ENCODE results near the gene TMEM175. TPM values are rescaled to one million over a fixed set of nuclear protein-coding genes. Genes with fewer than 3 reads are reported as not detected.

Gene TMEM175
- total RNA-seq, 1 experiment from 2014 or later, result 25.7 TPM

DNA sequence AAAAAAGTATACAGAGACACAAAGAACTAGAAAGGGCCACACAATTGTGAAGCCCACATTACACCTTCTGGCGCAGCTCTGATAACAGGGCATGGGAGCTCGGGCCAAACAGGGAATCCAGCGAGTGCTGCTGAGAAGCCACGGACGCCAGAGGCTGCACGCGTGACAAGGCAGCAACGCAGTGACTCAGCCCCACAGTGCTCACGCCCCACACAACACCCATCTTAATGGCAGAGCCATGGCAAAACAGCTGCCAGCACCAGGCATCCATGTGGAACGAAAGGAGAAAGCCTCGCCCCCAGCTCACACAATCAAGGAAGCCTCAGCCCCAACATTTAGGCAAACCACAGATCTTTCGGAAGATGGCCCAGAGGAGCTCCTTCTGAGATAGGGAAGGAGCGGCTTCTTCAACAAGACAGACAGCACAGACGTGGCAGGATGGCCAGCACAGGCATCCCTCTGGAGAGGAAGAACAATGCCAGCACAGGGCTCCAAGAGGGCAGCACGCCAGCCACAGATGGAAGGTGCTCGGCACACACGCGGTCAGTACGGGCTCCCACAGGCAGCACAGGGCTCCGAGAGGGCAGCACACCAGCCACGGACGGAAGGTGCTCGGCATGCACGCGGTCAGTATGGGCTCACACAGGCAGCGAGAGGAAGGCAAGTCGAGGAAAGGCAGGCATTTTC lies 33.2 kb upstream of the TMEM175 start:
- no peak for DNase-seq (ENCODE audit: low read depth)

DNA sequence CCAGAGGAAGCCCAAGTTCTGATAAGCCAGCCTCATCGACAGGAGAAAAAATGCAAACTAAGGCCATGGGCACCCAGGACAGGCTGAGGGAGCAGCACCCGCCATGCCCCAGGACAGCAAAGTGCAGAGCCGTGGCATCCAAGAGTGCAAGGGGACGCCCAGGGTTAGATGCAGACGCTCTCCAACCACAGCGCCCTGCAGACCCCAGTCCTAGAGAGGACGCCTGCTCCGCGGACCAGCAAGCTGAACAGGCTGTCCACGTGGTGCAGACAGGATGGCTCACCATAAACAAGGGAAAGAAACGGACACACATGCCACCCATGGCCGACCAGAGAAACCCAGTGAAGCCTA lies 32.7 kb upstream of the TMEM175 start:
- DNase-seq (ENCODE audit: low read depth), result no peak

DNA sequence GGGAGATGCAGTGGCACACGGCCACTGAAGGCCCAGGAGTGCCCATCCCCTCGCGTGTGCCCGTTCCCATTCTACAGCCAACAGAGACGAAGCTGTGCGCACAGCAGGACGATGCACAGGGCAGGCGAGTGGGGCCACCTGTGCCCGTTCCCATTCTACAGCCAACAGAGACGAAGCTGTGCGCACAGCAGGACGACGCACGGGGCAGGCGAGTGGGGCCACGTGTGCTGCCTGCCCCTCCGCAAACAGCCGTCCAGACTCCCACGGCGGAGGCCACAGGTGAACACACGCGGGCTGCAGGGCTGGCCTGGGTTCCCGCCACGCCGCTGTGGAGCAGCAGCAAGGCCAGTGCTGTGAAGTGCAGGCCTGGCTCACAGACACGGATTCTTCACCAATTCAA lies 32.2 kb upstream of the TMEM175 start:
- no peak for DNase-seq (ENCODE audit: low read depth)

DNA sequence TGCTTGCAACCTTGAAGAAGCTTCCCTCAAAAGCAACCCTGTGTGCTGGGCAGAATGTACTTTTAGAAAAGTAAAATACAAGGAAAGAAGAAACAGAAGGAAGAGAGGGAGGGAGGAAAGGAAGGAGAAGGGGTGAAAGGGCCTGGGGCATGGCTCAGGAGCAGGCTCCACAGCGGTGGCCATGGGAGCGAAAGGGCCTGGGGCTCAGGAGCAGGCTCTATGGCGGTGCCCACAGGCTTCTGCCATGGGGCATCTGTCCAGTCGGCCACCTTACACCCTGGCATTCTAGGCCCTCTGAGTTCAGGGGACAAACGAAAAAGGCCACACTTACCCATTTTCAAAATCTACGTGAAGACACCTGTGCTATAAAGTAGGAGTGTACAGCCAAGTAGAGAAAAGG lies 31.5 kb upstream of the TMEM175 start:
- no peak for DNase-seq (ENCODE audit: low read depth)

DNA sequence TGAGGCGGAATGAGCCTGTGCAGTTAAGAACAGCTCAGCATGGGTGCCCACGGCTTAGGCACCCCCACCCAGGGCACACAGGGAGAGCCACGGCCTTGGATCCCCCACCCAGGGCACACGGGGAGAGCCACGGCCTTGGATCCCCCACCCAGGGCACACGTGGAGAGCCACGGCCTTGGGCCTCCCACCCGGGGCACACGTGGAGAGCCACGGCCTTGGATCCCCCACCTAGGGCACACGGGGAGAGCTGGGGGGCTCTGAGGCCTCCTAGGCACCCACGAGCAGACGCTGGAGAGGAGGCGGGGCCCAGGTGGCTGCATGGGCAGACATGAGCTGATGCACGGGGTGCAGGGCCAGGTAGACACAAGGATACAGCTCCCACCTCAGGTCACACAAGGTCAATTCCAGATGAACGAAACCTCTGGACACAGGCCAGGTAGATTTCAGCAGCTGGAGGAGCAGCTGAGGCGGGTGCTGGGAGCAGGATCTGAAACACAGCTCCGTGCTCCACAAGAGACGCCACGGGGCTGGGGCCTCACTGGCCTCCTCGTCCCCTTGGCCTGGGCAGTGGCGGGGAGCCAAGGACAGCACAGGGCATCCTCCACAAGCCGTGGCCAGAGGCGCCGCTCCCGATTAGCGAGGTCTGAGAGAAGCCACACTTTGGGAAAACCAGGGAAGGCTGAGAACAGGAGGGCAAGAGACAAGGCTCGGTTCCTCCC lies 30.9 kb upstream of the TMEM175 start:
- no peak for DNase-seq (ENCODE audit: low read depth)

DNA sequence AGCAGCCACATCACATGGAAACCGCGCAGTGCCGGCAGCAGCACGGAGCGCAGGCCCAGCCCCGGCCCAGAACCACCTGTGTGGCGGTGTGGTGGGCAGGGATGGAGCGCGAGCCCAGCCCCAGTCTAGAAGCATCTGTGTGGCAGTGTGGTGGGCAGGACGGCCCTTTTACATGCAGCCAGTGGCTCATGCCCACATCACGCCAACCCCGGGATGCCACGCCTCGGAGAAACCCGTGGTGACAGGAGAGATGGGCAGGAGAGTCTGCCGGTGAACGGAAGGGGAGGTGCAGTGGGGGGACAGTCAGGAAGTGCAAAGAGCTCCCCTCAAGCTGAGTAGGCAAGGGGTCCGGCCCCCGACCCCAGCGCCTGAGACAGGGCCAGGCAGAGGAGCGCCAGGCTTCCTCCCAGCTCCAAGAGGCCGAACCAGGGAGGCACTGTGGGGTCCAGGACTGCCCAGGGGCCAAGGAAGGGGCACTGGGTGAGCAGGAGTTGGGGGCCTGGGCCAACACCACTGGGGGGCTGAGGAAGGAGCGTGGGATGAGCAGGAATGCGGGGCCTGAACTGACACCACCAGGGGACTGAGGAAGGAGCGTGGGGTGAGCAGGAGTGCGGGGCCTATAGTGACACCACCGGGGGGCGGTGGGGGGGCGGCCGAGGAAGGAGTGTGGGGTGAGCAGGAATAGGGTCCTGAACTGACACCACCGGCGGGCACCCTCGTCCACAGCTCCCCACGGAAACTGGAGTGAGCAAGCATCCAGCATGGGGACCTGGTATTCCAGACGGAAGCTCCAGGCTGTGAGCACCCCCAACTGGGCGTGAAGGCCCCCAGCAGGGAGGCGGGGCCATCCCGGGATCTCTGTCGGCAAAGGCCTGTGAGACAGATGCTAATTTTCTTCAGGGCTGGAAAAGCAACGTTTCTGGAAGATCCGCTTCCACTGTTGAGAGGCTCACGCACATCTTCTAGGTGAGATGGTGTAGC lies 28.9 kb upstream of the TMEM175 start:
- DNase-seq (ENCODE audit: low read depth), result no peak

DNA sequence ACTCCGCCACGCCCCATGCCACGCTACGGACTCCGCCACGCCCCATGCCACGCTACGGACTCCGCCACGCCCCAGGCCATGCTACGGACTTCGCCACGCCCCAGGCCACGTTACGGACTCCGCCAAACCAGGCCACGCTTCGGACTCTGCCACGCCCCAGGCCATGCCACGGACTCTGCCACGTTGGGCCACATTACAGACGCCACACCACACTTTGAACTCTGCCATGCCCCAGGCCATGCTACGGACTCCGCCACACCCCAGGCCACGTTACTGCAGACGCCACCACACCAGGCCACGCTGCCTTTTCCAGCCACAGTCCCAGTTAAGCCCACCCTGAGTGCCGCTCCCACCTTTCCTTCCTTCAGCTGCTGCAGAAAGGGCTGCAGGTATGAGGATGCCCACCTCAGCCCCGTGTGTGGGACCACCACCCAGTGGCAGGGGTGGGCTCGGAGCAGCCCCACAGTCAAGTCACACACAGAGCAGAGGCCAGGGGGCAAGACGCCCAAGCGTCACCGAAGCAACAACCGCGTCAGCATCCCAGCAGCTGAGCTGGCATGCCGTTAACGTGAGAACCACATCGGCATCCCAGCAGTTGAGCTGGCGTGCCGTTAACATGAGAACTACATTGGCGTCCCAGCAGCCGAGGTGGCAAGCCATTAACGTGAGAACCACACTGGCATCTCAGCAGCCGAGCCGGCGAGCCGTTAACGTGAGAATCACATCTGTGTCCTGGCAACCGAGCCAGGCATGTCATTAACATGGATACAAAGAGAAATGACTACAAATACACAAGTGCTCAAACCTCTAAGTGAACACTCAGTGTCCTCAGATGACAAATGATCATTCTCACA lies 26.5 kb upstream of the TMEM175 start:
- DNase-seq (ENCODE audit: low read depth), result no peak

DNA sequence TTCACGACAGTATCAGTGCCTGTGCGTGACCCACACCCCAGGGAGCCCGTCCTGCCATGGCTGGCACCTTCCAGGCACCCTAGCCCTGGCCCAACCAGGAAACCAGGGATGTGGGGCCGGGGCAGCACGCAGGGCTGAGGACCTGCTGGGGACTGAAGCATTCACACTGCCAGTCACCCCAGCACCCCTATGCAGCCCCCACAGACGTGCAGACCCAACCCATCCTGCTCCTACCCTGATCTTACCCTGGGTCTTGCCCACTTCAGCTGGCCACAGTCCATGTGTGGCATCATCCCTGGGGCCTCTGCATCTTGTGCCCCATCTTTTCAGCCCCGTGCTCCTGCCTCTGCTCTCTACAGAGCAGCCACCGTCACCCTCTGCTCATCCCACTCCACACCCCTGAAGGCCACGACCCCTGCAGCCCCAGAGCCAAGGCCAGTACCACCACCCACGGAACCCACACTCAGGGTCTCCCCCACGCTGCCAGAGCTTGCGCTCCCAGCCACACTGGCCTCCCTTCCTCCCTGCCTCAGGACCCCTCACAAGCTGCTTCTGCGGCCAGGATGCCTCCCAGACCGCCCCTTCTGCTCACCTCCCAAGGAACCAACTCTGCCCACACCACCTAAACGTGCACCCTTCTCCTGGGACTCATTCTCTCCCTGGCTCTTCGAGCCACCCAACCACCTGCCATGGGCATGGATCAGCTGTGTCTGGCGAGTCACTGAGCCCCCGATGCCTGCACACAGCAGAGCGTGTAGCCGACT lies 25.7 kb upstream of the TMEM175 start:
- DNase-seq (ENCODE audit: low read depth), result no peak

DNA sequence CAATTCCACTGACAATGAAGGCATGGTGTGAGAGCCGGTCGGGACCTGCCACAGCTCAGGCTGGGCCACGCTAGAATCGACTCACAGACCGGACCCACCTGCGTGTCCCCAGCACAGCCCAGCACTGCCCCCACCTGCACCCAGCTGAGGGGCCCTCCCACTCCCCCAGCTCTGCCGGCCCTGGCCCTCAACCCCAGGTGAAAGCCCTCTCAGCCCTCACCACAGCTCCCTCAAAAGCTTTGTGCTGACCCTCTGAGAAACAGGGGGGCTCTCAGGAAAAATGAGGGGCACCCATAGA lies 25.2 kb upstream of the TMEM175 start:
- DNase-seq (ENCODE audit: low read depth), result no peak

DNA sequence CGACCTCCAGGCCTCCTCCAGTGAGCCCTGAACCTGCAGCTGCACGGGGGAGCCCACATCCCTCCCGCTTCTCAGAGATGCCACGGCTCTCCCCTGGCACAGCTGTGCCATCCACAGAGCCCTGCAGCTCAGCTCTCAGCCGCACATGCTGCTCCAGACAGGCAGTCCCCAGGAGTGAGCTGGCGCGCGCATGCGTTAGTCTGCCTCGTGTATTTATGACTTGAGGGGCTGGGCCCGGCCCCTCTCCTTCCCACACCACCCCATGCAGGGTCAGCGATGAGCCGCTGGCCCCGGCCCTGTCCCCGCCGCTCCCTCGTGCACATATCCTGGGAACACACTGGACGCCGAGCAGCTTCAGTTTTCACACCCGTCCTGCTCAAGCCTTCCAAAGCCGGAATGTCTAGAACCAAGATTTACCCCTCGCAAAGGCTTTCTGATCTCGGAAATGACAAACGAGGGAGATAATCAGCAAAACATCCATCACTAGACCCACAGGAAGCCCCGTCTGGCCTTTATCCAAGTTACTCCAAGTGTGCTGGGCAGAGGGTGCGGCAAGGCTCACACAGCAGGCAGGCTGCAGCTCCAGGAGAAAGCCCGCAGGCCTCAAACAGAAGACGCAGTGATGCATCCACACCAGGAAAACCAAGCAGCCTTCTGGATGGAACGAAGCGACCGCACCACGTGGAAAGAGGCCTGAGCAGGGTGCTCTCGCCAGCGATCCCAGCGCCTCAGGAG lies 24.4 kb upstream of the TMEM175 start:
- DNase-seq (ENCODE audit: low read depth), result no peak

DNA sequence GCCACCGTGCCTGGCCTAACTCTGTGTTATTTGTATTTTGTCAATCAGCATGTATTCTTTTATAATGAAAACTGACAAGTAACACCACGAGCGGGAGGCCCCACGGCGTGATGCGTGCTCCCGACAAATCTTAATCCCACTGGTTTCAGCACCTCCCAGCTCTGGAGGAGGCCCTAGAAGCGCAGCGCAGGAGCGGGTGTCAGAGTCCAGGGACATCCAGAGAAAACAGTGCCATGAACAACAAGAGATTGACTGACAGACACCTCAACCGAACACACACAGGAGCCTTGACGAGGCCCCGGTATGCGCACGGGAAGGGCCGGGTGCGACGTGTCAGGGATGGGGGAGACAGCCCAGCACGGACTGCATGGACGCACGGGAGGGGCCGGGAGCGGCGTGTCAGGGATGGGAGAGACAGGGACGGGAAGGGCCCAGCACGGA lies 23.1 kb upstream of the TMEM175 start:
- no peak for DNase-seq (ENCODE audit: low read depth)

DNA sequence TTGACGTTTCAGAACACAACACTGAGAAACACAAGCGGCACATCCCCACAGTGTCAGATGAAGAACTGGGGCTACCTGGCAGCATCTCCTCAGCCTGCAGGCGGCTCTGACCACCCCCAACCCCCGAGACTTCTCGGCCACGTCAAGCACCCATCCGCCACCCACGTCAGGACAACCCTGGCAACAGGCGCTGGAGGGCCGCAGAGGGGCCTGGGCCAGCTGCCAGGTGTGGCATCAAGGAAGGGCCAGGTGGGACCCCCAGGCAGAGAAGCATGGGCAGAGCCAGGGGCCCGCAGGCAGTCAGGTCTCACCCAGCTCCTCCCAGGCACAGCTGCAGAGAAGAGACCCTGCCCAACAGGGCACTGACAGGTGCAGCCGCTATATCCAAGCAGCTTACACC lies 22.4 kb upstream of the TMEM175 start:
- DNase-seq (ENCODE audit: low read depth), result no peak

DNA sequence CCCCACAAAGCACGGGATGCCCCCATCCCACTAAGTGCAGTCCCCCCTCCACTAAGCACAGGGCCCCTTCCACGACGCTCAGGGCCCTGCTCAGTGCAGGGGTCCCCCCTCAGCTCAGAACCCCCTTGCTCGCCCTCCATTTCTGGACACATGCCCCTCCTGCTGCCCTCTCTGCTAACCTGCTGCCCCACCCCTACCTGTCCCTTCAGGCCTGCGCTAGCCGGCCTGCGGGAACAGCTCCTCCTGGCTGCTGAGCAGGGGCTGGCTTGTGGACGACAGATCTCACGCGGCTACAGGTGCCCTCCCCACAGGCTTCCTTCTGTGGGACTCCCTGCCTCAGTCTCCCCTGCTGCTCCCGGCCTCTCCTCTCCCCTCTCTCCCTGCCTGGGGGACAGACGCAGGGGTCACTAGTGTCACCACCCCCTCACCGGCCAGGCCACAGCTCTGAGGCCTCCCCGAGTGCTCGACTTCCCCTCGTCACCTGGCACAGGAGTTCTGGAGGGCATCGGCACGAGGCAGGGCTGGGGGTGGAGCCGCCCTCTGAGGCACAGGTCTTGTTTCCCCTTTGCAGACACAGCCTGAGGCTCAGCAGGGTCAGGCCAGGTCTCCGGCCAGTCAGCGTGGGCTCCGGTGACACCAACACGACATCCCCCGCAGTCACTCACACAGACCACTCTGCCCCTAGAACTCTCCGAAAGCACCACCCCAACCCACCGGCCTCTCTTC lies 21.7 kb upstream of the TMEM175 start:
- no peak for DNase-seq (ENCODE audit: low read depth)

DNA sequence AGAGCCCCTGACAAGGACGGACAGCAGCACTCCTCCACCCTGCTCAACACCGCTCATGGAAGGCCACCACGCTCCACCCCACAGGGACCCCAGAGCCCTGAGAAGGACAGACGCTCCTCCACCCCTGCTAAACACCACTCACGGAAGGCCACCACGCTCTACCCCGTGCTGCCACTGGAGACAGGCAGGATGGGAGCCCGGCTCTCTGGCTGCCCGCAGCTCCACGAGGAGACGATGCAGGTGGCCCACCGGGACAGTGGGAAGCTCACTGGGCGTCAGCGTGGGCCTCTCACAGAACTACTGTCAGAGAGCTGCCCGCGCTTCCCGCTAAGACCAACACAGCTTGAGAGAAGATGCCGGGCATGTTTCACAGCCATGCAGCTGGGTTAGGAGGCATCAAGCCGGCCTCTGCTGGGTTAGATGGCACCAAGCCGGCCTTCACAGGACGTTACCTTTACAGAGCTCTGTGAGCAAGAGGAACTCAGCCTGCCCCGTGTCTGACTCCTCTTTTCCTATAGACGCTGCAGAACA lies 21.0 kb upstream of the TMEM175 start:
- no peak for DNase-seq (ENCODE audit: low read depth)

DNA sequence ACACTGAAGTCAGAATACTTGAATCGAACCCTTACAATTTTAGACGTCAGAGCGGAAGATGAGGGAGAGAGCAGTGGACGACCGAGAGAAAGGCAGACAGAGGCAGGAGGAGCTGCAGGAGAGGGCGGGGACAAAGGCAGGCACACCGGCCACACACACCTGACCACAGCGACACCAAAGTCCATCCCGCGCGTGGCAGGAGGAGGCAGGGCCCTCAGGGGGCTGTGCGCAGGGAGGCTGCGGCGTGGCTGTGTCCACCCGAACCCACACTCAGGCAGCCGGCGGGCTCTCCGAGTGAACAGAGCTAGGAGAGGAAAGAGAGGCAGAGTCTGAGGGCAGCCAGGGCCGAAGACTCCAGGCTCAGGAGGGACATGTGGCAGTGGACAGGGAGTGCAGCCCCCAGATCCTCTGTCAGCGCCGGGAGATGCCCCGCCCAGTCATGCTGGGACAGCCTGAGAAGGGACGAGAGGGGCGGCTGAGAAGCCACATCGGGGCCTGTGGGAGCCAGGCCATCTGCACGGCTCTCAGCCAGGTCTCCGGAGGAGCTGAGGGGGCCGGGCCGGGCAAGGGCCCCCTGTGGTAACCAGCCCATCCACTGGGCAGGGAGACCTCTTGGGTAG lies 20.3 kb upstream of the TMEM175 start:
- DNase-seq (ENCODE audit: low read depth), result no peak

DNA sequence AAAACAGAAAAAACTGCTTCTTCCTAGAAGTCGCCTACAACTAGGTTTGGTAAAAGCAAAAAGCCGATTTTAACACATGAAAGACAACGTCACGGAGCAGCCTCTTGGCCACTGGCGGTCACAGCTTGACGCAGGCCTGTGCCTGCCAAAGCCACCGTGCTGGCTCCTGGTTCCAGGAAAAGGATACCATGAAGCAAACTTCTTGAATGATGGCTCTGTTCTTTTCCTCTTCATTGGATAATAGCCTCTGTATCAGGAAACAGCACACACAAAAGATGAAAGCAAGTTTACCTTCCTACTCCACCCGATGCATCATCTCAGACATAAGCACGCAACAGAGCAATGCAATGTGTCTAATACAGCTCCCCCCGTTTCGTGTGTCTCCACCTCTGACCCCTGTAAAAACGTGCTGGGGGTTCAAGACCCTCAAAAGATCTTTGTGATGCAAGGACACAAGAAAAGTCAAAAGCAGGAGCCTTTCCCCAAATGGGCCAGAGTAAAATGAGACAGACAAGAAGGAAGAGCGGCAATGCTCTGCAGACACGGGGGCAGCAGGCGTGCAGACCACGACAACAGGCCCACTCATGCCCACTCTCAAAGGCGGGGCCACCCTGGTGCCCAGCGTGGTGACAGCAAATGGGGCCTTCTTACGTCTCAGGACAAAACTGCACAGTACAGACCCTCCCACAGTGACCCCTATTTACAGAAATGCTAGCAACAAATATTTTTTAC lies 19.5 kb upstream of the TMEM175 start:
- no peak for DNase-seq (ENCODE audit: low read depth)

DNA sequence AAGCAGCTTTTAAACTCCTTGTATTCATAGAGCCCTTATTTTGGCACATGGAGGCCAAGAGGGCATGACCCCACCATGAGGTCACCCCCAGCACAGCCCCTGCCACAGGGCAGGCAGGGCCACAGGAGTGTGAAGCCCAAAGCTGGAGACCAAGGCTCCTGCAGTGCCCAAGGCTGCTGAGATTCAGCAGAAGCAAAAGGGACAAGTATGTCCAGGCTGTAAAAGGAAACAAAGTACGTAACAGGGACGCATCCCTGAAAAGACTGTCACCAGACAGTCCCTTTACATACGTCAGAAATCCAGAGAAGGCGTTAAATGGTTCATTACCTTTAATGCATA lies 19.0 kb upstream of the TMEM175 start:
- DNase-seq (ENCODE audit: low read depth), result no peak

DNA sequence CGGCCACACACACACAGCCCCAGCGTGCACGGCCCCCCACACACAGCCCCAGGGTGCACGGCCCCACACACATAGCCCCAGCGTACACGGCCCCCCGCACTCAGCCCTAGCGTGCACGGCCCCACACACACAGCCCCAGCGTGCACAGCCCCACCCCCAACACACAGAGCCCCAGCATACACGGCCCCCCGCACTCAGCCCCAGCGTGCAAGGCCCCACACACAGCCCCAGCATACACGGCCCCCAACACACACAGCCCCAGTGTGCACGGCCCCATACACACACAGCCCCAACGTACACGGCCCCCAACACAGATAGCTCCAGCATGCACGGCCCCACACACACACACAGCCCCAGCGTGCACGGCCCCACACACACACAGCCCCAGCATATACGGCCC lies 17.7 kb upstream of the TMEM175 start:
- DNase-seq (ENCODE audit: low read depth), result no peak

Measured in HT1080 (cell line).